Measurements from ENCODE around the gene C3orf18. TPM values are rescaled to one million over a fixed set of nuclear protein-coding genes. Genes with fewer than 3 reads are reported as not detected.

Gene C3orf18
- total and polyA plus RNA-seq, 9 of the 15 experiments (the other 6 are each of a cell fraction or from before 2014, with no cell fraction given): 0.01 to 2.3 (median 0.94) TPM

DNA sequence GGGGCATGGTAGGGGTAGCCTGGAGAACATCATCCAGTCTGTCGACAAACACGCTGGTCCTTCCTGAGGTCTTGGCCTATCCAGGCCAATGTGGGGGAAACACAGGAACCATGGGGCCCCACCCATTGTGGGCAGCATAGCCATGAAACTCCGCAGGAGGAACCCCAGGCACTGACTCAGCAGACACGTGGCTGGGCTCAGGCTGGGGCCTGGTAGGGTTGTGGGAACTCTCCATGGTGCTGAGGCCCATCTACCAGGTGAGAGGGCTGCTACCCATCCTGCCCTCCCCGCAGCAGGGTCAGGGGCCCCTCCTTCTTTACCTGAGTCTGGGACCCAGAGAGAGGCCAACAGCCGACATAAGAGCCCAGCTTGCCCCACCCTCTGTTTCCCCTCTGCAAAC is 41.6 kb downstream of the C3orf18 start (continued):
- TF ChIP-seq, protein P1, sequence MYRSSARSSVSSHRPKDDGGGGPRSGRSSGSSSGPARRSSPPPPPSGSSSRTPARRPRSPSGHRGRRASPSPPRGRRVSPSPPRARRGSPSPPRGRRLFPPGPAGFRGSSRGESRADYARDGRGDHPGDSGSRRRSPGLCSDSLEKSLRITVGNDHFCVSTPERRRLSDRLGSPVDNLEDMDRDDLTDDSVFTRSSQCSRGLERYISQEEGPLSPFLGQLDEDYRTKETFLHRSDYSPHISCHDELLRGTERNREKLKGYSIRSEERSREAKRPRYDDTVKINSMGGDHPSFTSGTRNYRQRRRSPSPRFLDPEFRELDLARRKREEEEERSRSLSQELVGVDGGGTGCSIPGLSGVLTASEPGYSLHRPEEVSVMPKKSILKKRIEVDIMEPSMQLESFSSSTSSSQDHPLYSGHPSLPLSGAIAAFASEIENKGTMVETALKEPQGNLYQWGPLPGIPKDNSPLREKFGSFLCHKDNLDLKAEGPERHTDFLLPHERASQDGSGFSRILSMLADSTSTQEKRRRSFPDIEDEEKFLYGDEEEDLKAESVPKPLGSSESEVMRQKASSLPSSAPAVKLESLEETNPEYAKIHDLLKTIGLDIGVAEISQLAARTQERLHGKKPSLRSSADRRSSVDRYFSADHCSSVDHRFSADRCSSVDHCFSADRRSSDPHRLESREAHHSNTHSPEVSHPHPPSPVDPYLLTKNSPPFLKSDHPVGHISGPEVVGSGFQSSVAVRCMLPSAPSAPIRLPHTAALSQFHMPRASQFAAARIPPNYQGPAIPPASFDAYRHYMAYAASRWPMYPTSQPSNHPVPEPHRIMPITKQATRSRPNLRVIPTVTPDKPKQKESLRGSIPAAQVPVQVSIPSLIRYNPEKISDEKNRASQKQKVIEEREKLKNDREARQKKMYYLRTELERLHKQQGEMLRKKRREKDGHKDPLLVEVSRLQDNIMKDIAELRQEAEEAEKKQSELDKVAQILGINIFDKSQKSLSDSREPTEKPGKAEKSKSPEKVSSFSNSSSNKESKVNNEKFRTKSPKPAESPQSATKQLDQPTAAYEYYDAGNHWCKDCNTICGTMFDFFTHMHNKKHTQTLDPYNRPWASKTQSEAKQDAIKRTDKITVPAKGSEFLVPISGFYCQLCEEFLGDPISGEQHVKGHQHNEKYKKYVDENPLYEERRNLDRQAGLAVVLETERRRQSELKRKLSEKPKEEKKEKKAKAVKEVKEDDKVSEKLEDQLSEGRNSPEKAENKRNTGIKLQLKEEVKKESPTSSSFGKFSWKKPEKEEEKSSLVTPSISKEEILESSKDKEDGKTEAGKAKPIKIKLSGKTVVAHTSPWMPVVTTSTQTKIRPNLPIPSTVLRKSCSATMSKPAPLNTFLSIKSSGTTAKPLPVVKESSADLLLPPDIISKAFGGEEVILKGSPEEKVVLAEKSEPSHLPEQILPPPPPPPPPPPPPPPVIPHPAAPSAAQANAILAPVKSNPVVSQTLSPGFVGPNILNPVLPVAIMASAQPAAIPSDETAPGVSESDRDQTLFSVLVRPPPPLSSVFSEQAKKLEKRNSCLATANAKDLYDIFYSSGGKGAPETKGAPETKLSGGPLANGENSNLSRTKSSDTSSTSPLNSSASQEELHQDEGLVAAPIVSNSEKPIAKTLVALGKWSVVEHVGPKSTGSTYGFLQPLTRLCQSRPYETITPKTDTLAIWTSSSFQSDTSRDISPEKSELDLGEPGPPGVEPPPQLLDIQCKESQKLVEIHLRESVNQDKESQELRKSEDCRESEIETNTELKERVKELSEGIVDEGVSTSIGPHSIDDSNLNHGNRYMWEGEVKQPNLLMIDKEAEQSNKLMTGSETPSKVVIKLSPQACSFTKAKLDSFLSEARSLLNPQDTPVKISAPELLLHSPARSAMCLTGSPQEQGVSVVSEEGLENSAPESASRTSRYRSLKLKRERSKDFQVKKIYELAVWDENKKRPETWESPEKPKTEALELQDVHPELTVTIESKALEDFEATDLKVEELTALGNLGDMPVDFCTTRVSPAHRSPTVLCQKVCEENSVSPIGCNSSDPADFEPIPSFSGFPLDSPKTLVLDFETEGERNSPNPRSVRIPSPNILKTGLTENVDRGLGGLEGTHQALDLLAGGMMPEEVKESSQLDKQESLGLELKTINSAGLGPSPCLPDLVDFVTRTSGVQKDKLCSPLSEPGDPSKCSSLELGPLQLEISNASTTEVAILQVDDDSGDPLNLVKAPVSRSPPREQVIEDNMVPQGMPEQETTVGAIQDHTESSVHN (IDR thresholded peaks at IDR 0.05; ENCODE audit: borderline replicate concordance in 1 of 2, low read depth in 1 of 2): no peak
- TF ChIP-seq RB1 (IDR thresholded peaks at IDR 0.05; ENCODE audit: low read depth) (peak; percentile 17; the same call in 1 of the 2 replicates), CREM (IDR thresholded peaks at IDR 0.05; ENCODE audit: low read depth) (peak; percentile 62; the same call in 1 of the 2 replicates), MEIS2 (IDR thresholded peaks at IDR 0.05; ENCODE audit: partially characterized antibody) (no peak), SMC3 (conservative IDR thresholded peaks at IDR 0.05; ENCODE audit: insufficient read depth, low read depth, low read length) (no peak), CHD2 (IDR thresholded peaks at IDR 0.05; ENCODE audit: low read depth, low read length) (no peak), SAP30 (IDR thresholded peaks at IDR 0.05; ENCODE audit: borderline replicate concordance, insufficient read depth, low read depth, low read length, poor library complexity, severe bottlenecking) (peak; percentile 97), TCF3 (CRISPR knock-in tag; IDR thresholded peaks at IDR 0.05) (no peak; the same call in 1 of the 2 replicates), ZNF282 (CRISPR knock-in tag; IDR thresholded peaks at IDR 0.05) (0 out of 2 replicates have a peak, but pooled peaks have one; percentile 31), JUND (IDR thresholded peaks at IDR 0.05; ENCODE audit: borderline replicate concordance, low read depth, low read length) (peak; percentile 81), JUND (tag; IDR thresholded peaks at IDR 0.05; ENCODE audit: borderline replicate concordance, low read depth, low read length) (peak; percentile 72; the same call in 1 of the 3 replicates), ZNF57 (CRISPR knock-in tag; IDR thresholded peaks at IDR 0.05) (no peak), RBM17 (IDR thresholded peaks at IDR 0.05; ENCODE audit: borderline replicate concordance, low read depth, low read length) (no peak), SIN3A (IDR thresholded peaks at IDR 0.05; ENCODE audit: borderline replicate concordance in 2 of 2, control insufficient read depth in 1 of 2, low read depth in 2 of 2, low read length in 2 of 2) (peak; percentile 95 to 100), PHF21A (IDR thresholded peaks at IDR 0.05; ENCODE audit: borderline replicate concordance, low read depth) (no peak), RHOXF2B (CRISPR knock-in tag; conservative IDR thresholded peaks at IDR 0.05) (no peak)
- TF ChIP-seq, protein P2, sequence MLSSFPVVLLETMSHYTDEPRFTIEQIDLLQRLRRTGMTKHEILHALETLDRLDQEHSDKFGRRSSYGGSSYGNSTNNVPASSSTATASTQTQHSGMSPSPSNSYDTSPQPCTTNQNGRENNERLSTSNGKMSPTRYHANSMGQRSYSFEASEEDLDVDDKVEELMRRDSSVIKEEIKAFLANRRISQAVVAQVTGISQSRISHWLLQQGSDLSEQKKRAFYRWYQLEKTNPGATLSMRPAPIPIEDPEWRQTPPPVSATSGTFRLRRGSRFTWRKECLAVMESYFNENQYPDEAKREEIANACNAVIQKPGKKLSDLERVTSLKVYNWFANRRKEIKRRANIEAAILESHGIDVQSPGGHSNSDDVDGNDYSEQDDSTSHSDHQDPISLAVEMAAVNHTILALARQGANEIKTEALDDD (IDR thresholded peaks at IDR 0.05): no peak
- TF ChIP-seq, protein P3, sequence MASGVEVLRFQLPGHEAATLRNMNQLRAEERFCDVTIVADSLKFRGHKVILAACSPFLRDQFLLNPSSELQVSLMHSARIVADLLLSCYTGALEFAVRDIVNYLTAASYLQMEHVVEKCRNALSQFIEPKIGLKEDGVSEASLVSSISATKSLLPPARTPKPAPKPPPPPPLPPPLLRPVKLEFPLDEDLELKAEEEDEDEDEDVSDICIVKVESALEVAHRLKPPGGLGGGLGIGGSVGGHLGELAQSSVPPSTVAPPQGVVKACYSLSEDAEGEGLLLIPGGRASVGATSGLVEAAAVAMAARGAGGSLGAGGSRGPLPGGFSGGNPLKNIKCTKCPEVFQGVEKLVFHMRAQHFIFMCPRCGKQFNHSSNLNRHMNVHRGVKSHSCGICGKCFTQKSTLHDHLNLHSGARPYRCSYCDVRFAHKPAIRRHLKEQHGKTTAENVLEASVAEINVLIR (CRISPR knock-in tag; IDR thresholded peaks at IDR 0.05): no peak
